A673 (cell line): ENCODE measurements around the gene CTAGE9. TPM values are rescaled to one million over a fixed set of nuclear protein-coding genes. Genes with fewer than 3 reads are reported as not detected.

Experiments
- BruUV-seq: library from RNA; stranded (reverse); fragments of 400-500 nt; replicated peaks from 2 replicates; lab custom pipeline; 2021; lab: Mats Ljungman, UMichigan
- CTCF ChIA-PET: fragments of 300-600 bp; sonication (Branson Sonifier 250); formaldehyde crosslinking; loops from one replicate; lab custom pipeline; 2022; ENCODE audit warnings: antibody characterized with exemption; lab: Charles Lee
- POLR2A ChIA-PET: fragments of 300-600 bp; sonication (Branson Sonifier 250); formaldehyde crosslinking; loops from one replicate; lab custom pipeline; 2022; ENCODE audit warnings: antibody characterized with exemption; ENCODE audit not compliant: low non-redundant PET; lab: Charles Lee
- DNase-seq: peaks from one replicate; pipeline ENCODE4 v3.0.0-alpha.2; 2015; ENCODE audit warnings: low spot score
- H3K27ac ChIP-seq: fragments of 200-600 bp; sonication (generic); 2 replicates; pipeline ENCODE4 v1.5.1; 2016; ENCODE audit warnings: mixed run types, low read depth, mild to moderate bottlenecking, mixed read lengths, antibody characterized with exemption, low read length; ENCODE audit not compliant: poor library complexity, severe bottlenecking
- H3K27me3 ChIP-seq: fragments of 200-600 bp; sonication (generic); replicated peaks from 2 replicates; pipeline ENCODE4 v1.6.1; 2017; ENCODE audit warnings: mixed run types, low read depth, mild to moderate bottlenecking, mixed read lengths, antibody characterized with exemption, low read length; ENCODE audit not compliant: insufficient read depth, poor library complexity
- H3K36me3 ChIP-seq: fragments of 200-600 bp; sonication (generic); 2 replicates; pipeline ENCODE4 v1.6.1; 2016; ENCODE audit warnings: mixed run types, mild to moderate bottlenecking, mixed read lengths, antibody characterized with exemption, low read length; ENCODE audit not compliant: insufficient read depth, poor library complexity, severe bottlenecking
- H3K4me1 ChIP-seq: fragments of 200-600 bp; sonication (generic); 2 replicates; pipeline ENCODE4 v1.6.1; 2017; ENCODE audit warnings: mixed run types, mild to moderate bottlenecking, mixed read lengths, antibody characterized with exemption, low read length; ENCODE audit not compliant: insufficient read depth, poor library complexity, severe bottlenecking
- H3K4me3 ChIP-seq: fragments of 200-600 bp; sonication (generic); 2 replicates; pipeline ENCODE4 v1.5.1; 2016; ENCODE audit warnings: low read depth, mixed run types, mild to moderate bottlenecking, mixed read lengths, low read length; ENCODE audit not compliant: poor library complexity, severe bottlenecking
- H3K9me3 ChIP-seq: fragments of 200-600 bp; sonication (generic); 2 replicates; pipeline ENCODE4 v1.6.1; 2016; ENCODE audit warnings: mixed run types, low read depth, mild to moderate bottlenecking, mixed read lengths, antibody characterized with exemption, low read length; ENCODE audit not compliant: poor library complexity, severe bottlenecking
- EZH2 ChIP-seq: fragments of 200-600 bp; sonication (generic); IDR thresholded peaks from 2 replicates; pipeline ENCODE4 v1.6.1; 2017; ENCODE audit warnings: borderline replicate concordance, low read depth, mild to moderate bottlenecking, mixed read lengths, antibody characterized with exemption, low read length; ENCODE audit not compliant: poor library complexity, severe bottlenecking
- intact Hi-C: fragments of 100-400 bp; cut with micrococcal nuclease; formaldehyde crosslinking; loops from one replicate; pipeline ENCODE4 v1.10.0; 2022; ENCODE audit not compliant: unreplicated experiment
- total RNA-seq: library from RNA; stranded (reverse); gene quantifications from 2 replicates; pipeline ENCODE4 v1.2.3, GENCODE V29; 2021
- TF ChIP-seq, protein P1 (sequence below): fragments of 300-800, 200-600 bp; sonication (generic); conservative IDR thresholded peaks from 2 replicates; pipeline ENCODE4 v1.5.1; 2017; ENCODE audit warnings: low read depth, mild to moderate bottlenecking, antibody characterized with exemption, low read length, moderate library complexity, mixed read lengths

CTAGE9 gene
- total RNA-seq, 1 experiment from 2014 or later = not detected

DNA sequence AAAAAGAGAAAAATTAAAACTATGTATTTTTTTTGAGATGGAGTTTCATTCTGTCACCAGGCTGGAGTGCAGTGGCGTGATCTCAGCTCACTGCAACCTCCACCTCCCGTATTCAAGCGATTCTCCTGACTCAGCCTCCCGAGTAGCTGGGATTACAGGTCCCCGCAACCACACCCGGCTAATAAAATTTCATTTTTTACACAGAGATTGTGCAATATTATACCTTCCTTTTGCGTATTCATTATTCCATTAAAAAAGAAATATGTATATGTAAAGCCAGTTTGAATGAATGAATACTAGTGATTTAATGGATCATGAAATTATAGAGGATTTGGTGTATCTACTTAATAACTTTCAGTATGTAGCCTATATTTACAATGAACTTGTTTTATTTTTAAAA lies 38.2 kb upstream of the CTAGE9 start:
- no peaks in the 10 kb centered on the region for H3K36me3 ChIP-seq
- ChIA-PET POLR2A (no interaction called here), CTCF (no interaction called here)
- H3K4me3 ChIP-seq = no peak overlapping the region
- TF ChIP-seq, protein P1, sequence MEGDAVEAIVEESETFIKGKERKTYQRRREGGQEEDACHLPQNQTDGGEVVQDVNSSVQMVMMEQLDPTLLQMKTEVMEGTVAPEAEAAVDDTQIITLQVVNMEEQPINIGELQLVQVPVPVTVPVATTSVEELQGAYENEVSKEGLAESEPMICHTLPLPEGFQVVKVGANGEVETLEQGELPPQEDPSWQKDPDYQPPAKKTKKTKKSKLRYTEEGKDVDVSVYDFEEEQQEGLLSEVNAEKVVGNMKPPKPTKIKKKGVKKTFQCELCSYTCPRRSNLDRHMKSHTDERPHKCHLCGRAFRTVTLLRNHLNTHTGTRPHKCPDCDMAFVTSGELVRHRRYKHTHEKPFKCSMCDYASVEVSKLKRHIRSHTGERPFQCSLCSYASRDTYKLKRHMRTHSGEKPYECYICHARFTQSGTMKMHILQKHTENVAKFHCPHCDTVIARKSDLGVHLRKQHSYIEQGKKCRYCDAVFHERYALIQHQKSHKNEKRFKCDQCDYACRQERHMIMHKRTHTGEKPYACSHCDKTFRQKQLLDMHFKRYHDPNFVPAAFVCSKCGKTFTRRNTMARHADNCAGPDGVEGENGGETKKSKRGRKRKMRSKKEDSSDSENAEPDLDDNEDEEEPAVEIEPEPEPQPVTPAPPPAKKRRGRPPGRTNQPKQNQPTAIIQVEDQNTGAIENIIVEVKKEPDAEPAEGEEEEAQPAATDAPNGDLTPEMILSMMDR = no peak
- no peak for DNase-seq
- H3K27me3 ChIP-seq = no peaks in the 10 kb centered on the region
- peaks cover 4% of the 10 kb centered on the region for H3K4me1 ChIP-seq
- H3K27ac ChIP-seq = no peak overlapping the region
- BruUV-seq = no TSS peak
- intact Hi-C loops = no loop called here
- H3K9me3 ChIP-seq = no peaks in the 10 kb centered on the region

DNA sequence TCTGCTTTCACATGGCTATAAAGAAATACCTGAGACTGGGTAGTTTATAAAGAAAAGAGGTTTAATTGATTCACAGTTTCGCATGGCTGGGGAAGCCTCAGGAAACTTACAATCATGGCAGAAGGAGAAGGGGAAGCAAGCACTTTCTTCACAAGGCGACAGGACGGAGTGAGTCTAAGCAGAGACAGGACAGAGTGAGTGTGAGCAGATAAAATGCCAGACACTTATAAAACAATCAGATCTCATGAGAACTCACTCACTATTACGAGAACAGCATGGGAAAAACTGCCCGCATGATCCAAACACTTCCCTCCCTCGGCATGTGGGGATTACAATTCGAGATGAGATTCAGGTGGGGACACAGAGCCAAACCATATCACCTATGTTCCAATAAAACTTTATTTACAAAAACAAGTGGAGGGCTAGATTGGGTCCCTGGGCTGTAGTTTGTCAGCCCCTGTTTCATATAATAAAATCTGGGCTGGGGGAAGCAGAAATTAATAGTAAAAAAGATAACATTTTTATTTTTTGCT lies 37.1 kb upstream of the CTAGE9 start:
- no peak overlapping the region for H3K4me3 ChIP-seq
- H3K4me1 ChIP-seq = peaks cover 4% of the 10 kb centered on the region
- no peaks in the 10 kb centered on the region for H3K9me3 ChIP-seq
- ChIA-PET POLR2A (no interaction called here), CTCF (no interaction called here)
- TF ChIP-seq, protein P1 = no peak
- no peak for TF ChIP-seq EZH2
- H3K36me3 ChIP-seq = no peaks in the 10 kb centered on the region
- no peak overlapping the region for H3K27ac ChIP-seq
- intact Hi-C loops = no loop called here
- BruUV-seq = no TSS peak
- no peak for DNase-seq
- H3K27me3 ChIP-seq = no peaks in the 10 kb centered on the region

DNA sequence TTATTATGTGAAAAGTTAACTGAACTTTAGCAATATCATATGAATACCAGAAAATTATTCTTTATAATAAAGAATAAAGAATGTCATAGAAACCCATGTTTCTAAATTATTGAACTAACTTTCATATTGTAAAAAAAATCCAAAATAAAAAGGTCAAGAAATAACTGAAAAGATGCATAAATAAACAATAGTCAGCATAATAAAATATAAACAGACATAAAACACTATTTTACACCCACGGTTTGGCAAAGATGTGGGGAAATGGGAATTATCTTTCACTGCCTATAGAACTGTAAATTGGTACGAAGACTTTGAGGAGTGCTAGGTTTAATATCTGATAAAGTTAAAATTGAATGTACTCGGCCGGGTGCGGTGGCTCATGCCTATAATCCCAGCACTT lies 34.7 kb upstream of the CTAGE9 start:
- no peaks in the 10 kb centered on the region for H3K27me3 ChIP-seq

More for the DNA sequence above, 34.7 kb upstream of the CTAGE9 start:
- Histone ChIP-seq H3K27ac (no peak overlapping the region), H3K36me3 (no peaks in the 10 kb centered on the region), H3K4me1 (peaks cover 4% of the 10 kb centered on the region), H3K9me3 (no peaks in the 10 kb centered on the region), H3K4me3 (no peak overlapping the region)
- intact Hi-C loops = no loop called here
- CTCF ChIA-PET = no interaction called here
- DNase-seq = no peak
- POLR2A ChIA-PET = no interaction called here
- BruUV-seq = no TSS peak
- TF ChIP-seq, protein P1 = no peak
- TF ChIP-seq EZH2 = no peak
